K562 (cell line): Measurements from ENCODE around the gene ACTL7B. TPM values are rescaled to one million over a fixed set of nuclear protein-coding genes. Genes with fewer than 3 reads are reported as not detected.

Experiments used
- ATAC-seq: fragments of 200-7000 bp; cut with Tn5 transposase; 3 replicates; pipeline ENCODE4 v1.9.1; 2020; ENCODE audit warnings: moderate library complexity
- BruUV-seq: library from RNA; stranded (reverse); fragments of 400-500 nt; replicated peaks from 2 replicates; lab custom pipeline; 2021; lab: Mats Ljungman, UMichigan
- CTCF ChIA-PET: fragments of 300-600 bp; formaldehyde crosslinking; extraction: SDS; loops from one replicate; lab custom pipeline; 2021; ENCODE audit warnings: low intra/inter-chr PET ratio; lab: Yijun Ruan, JAX
- POLR2A ChIA-PET: fragments of 300-600, 350-650 bp; sonication (Branson Sonifier 250); formaldehyde crosslinking; extraction: SDS; loops from one replicate; lab custom pipeline; 2021; ENCODE audit warnings: antibody characterized with exemption, inconsistent platforms; lab: Yijun Ruan, JAX
- DNase-seq, 4 experiments: peaks; one replicate each; pipeline versions ENCODE4 v3.0.0 to v3.0.0-alpha.2; 2011 to 2018; ENCODE audit warnings: low spot score in 3 of 4, mixed read lengths in 3 of 4; ENCODE audit errors: extremely low read depth in 1 of 4
- FAIRE-seq: peaks from 2 replicates; lab custom pipeline; 2011; peaks lifted over from hg19 to GRCh38; lab: Jason Lieb, UNC
- H2AFZ ChIP-seq: 2 replicates; pipeline ENCODE4 v1.6.0; 2011; ENCODE audit warnings: low read depth, low read length, control low read depth, inconsistent platforms
- H3K27ac ChIP-seq: fragments of 200-600 bp; 3 replicates; pipeline ENCODE4 v1.8.0; 2011; ENCODE audit warnings: low read depth, mild to moderate bottlenecking, control low read depth, inconsistent platforms, low read length, moderate library complexity, mixed read lengths; ENCODE audit errors: extremely low read depth
- H3K27me3 ChIP-seq, 2 experiments: fragments of 300-600 bp in 1 of 2; 2 replicates in 1 of 2; 3 replicates in 1 of 2; pipeline versions ENCODE4 v1.6.0 to v1.8.0; 2011; ENCODE audit warnings: inconsistent platforms in 2 of 2, low read length in 2 of 2, mild to moderate bottlenecking in 1 of 2, mixed read lengths in 1 of 2, moderate library complexity in 1 of 2; ENCODE audit not compliant: control insufficient read depth in 2 of 2, insufficient read depth in 2 of 2
- H3K36me3 ChIP-seq: fragments of 300-600 bp; 3 replicates; pipeline ENCODE4 v1.8.0; 2011; ENCODE audit warnings: mild to moderate bottlenecking, low read length, inconsistent platforms; ENCODE audit not compliant: control insufficient read depth, insufficient read depth
- H3K4me1 ChIP-seq, 2 experiments: fragments of 200-600 bp in 1 of 2; replicated peaks in 1 of 2; 2 replicates in 1 of 2; 3 replicates in 1 of 2; pipeline versions ENCODE4 v1.5.1 to v1.8.0; 2011; ENCODE audit warnings: inconsistent platforms in 2 of 2, low read length in 2 of 2, mild to moderate bottlenecking in 1 of 2, mixed read lengths in 1 of 2, moderate library complexity in 1 of 2; ENCODE audit not compliant: control insufficient read depth in 2 of 2, insufficient read depth in 2 of 2
- H3K4me2 ChIP-seq: 2 replicates; pipeline ENCODE4 v1.6.1; 2011; ENCODE audit warnings: low read length, control low read depth, inconsistent platforms, mixed read lengths; ENCODE audit not compliant: insufficient read depth
- H3K4me3 ChIP-seq: fragments of 200-600 bp; sonication (generic), shearing (Covaris generic); 2 replicates; pipeline ENCODE4 v1.5.1; 2016; ENCODE audit warnings: control low read depth, inconsistent platforms
- H3K79me2 ChIP-seq: fragments of 200-600 bp; 3 replicates; pipeline ENCODE4 v1.8.0; 2011; ENCODE audit warnings: low read length, inconsistent platforms; ENCODE audit not compliant: control insufficient read depth, insufficient read depth
- H3K9ac ChIP-seq, 2 experiments: 2 replicates each; pipeline versions ENCODE4 v1.6.0 to v1.6.1; 2011; ENCODE audit warnings: low read depth in 2 of 2, low read length in 2 of 2, control low read depth in 1 of 2, inconsistent platforms in 1 of 2, mild to moderate bottlenecking in 1 of 2, mixed read lengths in 1 of 2; ENCODE audit not compliant: insufficient read depth in 1 of 2
- H3K9me1 ChIP-seq: one replicate; pipeline ENCODE4 v1.6.0; 2011; ENCODE audit warnings: inconsistent platforms, mild to moderate bottlenecking, low read length, moderate library complexity; ENCODE audit not compliant: control insufficient read depth, insufficient read depth
- H3K9me3 ChIP-seq: replicated peaks from 2 replicates; pipeline ENCODE4 v1.5.1; 2011; ENCODE audit warnings: low read depth, low read length, inconsistent platforms; ENCODE audit not compliant: control insufficient read depth, insufficient read depth
- H4K20me1 ChIP-seq: replicated peaks from 2 replicates; pipeline ENCODE4 v1.6.1; 2011; ENCODE audit warnings: low read length, inconsistent platforms, mixed read lengths; ENCODE audit not compliant: control insufficient read depth, insufficient read depth
- ATF4 ChIP-seq: fragments of 450-650 bp; formaldehyde crosslinking; IDR thresholded peaks from 2 replicates; pipeline ENCODE4 v1.4.0; 2022; ENCODE audit warnings: mild to moderate bottlenecking, moderate library complexity
- EGR1 ChIP-seq: fragments of 450-650 bp; conservative IDR thresholded peaks from 2 replicates; pipeline ENCODE4 v1.6.1; 2017; ENCODE audit warnings: mild to moderate bottlenecking
- FOXO4 ChIP-seq: fragments of 450-650 bp; formaldehyde crosslinking; IDR thresholded peaks from 2 replicates; pipeline ENCODE4 v1.4.0; 2020; ENCODE audit warnings: mild to moderate bottlenecking, moderate library complexity
- GABPA ChIP-seq: fragments of 200-800 bp; sonication (Bioruptor generic); conservative IDR thresholded peaks from 2 replicates; pipeline ENCODE4 v1.6.1; 2016; ENCODE audit warnings: low read depth, missing genetic modification characterization, missing compliant biosample characterization
- HNRNPH1 ChIP-seq: fragments of 200-400 bp; formaldehyde crosslinking; optimal IDR thresholded peaks from 2 replicates; pipeline ENCODE3; 2017; ENCODE audit warnings: low read depth, mild to moderate bottlenecking, low read length, moderate library complexity
- NR2C2 ChIP-seq, 2 experiments: fragments of 200-800 bp in 1 of 2; sonication (Bioruptor generic) in 1 of 2; sonication (generic) in 1 of 2; formaldehyde crosslinking in 1 of 2; IDR thresholded peaks; 2 replicates each; pipeline versions ENCODE4 v1.6.1 to v1.8.0; 2016 to 2022; ENCODE audit warnings: mild to moderate bottlenecking in 1 of 2, missing compliant biosample characterization in 1 of 2, missing genetic modification characterization in 1 of 2, missing genetic modification reagents in 1 of 2
- ZFX ChIP-seq: sonication (generic); formaldehyde crosslinking; IDR thresholded peaks from 2 replicates; pipeline ENCODE4 v1.8.0; 2022; ENCODE audit warnings: mild to moderate bottlenecking, missing genetic modification reagents, moderate library complexity
- ZNF263 ChIP-seq: sonication (generic); formaldehyde crosslinking; IDR thresholded peaks from 2 replicates; pipeline ENCODE4 v1.8.0; 2022; ENCODE audit warnings: mild to moderate bottlenecking, missing genetic modification reagents, borderline replicate concordance
- WGBS: fragments of 100-300 bp; shearing (Covaris generic); methylation state at CpG from one replicate; pipeline ENCODE4 v1.1.6; 2016; ENCODE audit warnings: low coverage, mixed read lengths; ENCODE audit not compliant: insufficient coverage; ENCODE audit errors: missing lambda C conversion rate; 5-methylcytosine and 5-hydroxymethylcytosine counted together
- in situ Hi-C: fragments of 300-500 bp; cut with MboI; formaldehyde crosslinking; loops from 4 replicates; pipeline ENCODE4 v1.15.0; 2018; ENCODE audit warnings: inconsistent platforms, mixed read lengths
- intact Hi-C: fragments of 100-400 bp; cut with micrococcal nuclease; formaldehyde crosslinking; loops from 2 replicates; pipeline ENCODE4 v1.14.2; 2022
- polyA plus RNA-seq, 8 experiments: library from polyadenylated mRNA; depleted of rRNA in 4 of 8; stranded (reverse) in 5 of 8; unstranded in 3 of 8; fragments of >200 nt; fragmentation: Nextera tagmentation in 2 of 8; fragmentation: Illumina TruSeq in 1 of 8; extraction: Ambion mirVana in 2 of 8; extraction: Trizol in 1 of 8; gene quantifications; 2 replicates each; pipeline versions ENCODE4 v1.2.1 to v1.2.3, GENCODE V29; 2011 to 2014; ENCODE audit warnings: inconsistent platforms in 1 of 8, missing spikeins in 1 of 8
- total RNA-seq, 7 experiments: library from RNA; depleted of rRNA in 6 of 7; stranded (reverse); fragments of >200 nt in 6 of 7; fragmentation: Illumina TruSeq in 2 of 7; extraction: Trizol in 2 of 7; gene quantifications; 2 replicates each; pipeline versions ENCODE4 v1.2.1 to v1.2.3, GENCODE V29; 2011 to 2021; ENCODE audit warnings: low replicate concordance in 1 of 7

ACTL7B gene
- total and polyA plus RNA-seq, 9 of the 15 experiments (the other 6 are each of a cell fraction or from before 2014, with no cell fraction given) = not detected

GRCh38 chr9:108860764-108861163 is 5.0 kb upstream of the ACTL7B start:
- H2AFZ ChIP-seq = no peak overlapping the region
- FAIRE-seq = no peak
- 38% methylated on average over 2 of the region's 2 CpGs for WGBS

More at GRCh38 chr9:108860764-108861163, 5.0 kb upstream of the ACTL7B start:
- peaks cover 11 to 15% of the 10 kb centered on the region in 2 experiments; a peak in 4 of 5 replicates for H3K27me3 ChIP-seq
- TF ChIP-seq EGR1 (no peak), NR2C2 (CRISPR knock-in tag; IDR thresholded peaks at IDR 0.05) (no peak), NR2C2 (tag; IDR thresholded peaks at IDR 0.05) (no peak), GABPA (tag) (no peak), ZFX (CRISPR knock-in tag) (no peak), HNRNPH1 (no peak), ATF4 (no peak), FOXO4 (CRISPR knock-in tag) (no peak), ZNF263 (CRISPR knock-in tag) (no peak)
- TF ChIP-seq, all 486 proteins: peak for 0
- Histone ChIP-seq H4K20me1 (no peaks in the 10 kb centered on the region), H3K27ac (no peak overlapping the region), H3K36me3 (no peaks in the 10 kb centered on the region), H3K4me1 (peaks cover 0 to 1% of the 10 kb centered on the region in 2 experiments; a peak in 1 of 5 replicates), H3K9me3 (no peaks in the 10 kb centered on the region), H3K9me1 (no peaks in the 10 kb centered on the region), H3K4me2 (no peak overlapping the region), H3K9ac (no peak overlapping the region), H3K4me3 (no peak overlapping the region), H3K79me2 (no peaks in the 10 kb centered on the region)
- no TSS peak for BruUV-seq
- DNase-seq = no peak
- ChIA-PET CTCF (no interaction called here), POLR2A (no interaction called here)
- intact Hi-C loops = no loop called here
- in situ Hi-C loops = no loop called here
- no peak for ATAC-seq
